ENCODE results near the gene SPOCK2.
"Not testable (repeated sequence)": the region's sequence is repeated elsewhere in the genome, so short reads cannot be mapped to it uniquely, and the experiment has no call there.

SPOCK2 gene, protein sequence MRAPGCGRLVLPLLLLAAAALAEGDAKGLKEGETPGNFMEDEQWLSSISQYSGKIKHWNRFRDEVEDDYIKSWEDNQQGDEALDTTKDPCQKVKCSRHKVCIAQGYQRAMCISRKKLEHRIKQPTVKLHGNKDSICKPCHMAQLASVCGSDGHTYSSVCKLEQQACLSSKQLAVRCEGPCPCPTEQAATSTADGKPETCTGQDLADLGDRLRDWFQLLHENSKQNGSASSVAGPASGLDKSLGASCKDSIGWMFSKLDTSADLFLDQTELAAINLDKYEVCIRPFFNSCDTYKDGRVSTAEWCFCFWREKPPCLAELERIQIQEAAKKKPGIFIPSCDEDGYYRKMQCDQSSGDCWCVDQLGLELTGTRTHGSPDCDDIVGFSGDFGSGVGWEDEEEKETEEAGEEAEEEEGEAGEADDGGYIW

GRCh38 chr10:72087969-72088888, at the start of gene SPOCK2:
SPOCK2 (minus strand) TSS chr10:72088551; CDS start chr10:72088328, 223 bp downstream.
- ChIA-PET POLR2A (ENCODE audit: low non-redundant PET) (no interaction called here), CTCF (no interaction called here)
- no peak within 1 kb of the TSS for H3K27ac ChIP-seq
- TF ChIP-seq, protein P1, sequence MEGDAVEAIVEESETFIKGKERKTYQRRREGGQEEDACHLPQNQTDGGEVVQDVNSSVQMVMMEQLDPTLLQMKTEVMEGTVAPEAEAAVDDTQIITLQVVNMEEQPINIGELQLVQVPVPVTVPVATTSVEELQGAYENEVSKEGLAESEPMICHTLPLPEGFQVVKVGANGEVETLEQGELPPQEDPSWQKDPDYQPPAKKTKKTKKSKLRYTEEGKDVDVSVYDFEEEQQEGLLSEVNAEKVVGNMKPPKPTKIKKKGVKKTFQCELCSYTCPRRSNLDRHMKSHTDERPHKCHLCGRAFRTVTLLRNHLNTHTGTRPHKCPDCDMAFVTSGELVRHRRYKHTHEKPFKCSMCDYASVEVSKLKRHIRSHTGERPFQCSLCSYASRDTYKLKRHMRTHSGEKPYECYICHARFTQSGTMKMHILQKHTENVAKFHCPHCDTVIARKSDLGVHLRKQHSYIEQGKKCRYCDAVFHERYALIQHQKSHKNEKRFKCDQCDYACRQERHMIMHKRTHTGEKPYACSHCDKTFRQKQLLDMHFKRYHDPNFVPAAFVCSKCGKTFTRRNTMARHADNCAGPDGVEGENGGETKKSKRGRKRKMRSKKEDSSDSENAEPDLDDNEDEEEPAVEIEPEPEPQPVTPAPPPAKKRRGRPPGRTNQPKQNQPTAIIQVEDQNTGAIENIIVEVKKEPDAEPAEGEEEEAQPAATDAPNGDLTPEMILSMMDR (conservative IDR thresholded peaks at IDR 0.05; ENCODE audit: low read depth), result no peak
- DNase-seq (ENCODE audit: low spot score), result no peak

- H3K27ac ChIP-seq, result no peak overlapping the region
- no peak for DNase-seq (ENCODE audit: low spot score)
- CTCF ChIA-PET, result interaction anchor here (1.0 kb wide), 1 partner anchor 11 kb away, joined by 3 read pairs; no protein-coding TSS in a partner anchor
- POLR2A ChIA-PET (ENCODE audit: low non-redundant PET), result no interaction called here
- TF ChIP-seq, protein P1 (conservative IDR thresholded peaks at IDR 0.05; ENCODE audit: low read depth), result no peak
Observed at GRCh38 chr10:72137583-72137982, 49.2 kb upstream of the SPOCK2 start.

DNA sequence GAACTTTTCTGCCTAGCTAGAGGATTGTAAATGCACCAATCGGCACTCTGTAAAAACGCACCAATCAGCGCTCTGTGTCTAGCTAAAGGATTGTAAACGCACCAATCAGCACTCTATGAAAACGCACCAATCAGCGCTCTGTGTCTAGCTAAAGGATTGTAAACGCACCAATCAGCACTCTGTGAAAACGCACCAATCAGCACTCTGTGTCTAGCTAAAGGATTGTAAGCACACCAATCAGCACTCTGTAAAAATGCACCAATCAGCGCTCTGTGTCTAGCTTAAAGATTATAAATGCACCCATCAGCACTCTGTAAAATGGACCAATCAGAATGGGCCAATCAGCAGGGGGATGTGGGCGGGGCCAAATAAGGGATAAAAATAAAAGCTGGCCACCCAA, 47.9 kb upstream of the SPOCK2 start:
- CTCF ChIA-PET, result interaction anchor here (1.0 kb wide), 1 partner anchor 10 kb away, joined by 3 read pairs; no protein-coding TSS in a partner anchor
- H3K27ac ChIP-seq; DNase-seq (ENCODE audit: low spot score); POLR2A ChIA-PET (ENCODE audit: low non-redundant PET): not testable (repeated sequence)

DNA sequence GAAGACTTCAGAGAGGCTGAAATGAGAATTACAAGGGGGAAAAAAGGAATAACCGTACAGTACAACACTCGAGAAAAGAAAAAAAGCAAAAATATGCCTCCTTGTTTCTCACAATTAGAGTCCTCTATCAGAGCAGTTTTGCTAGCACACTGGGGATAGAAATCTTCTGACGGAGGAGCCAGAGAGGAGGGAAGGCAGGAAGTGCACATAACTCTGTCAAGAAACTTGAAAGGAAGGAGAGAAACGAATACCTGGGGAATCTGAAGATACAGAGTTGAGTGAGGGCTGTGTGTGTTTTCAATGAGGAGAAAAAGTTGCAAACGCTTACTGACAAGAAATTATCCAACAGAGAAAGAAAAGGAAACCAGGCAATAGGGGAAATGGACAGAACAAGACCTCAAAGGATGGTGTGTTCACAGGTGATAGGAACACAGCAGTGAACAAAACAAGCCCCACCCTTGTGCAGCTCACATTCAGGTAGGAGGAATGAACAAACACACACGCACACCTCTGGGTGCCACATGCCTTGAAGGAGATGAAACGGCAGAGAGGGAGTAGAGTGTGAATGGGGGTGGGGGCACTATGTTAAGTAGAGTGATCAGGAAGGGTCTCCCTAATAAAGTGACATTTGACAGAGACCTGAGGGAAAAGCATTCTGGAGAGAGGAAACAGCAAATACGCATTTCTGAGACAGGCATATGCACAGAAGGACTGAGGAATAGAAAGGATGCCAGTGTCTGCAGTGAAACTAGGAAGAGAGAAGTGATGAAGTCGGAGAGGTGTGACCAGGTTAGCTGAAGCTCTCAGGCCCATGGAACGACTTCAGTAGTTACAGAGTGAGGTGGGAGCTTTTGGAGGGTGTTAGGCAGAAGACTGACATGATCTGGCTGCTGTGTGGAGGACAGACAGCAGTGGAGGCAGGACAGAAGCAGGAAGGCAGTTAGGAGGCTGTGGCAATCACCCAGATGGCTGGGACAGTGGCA, 46.7 kb upstream of the SPOCK2 start:
- TF ChIP-seq, protein P1 (conservative IDR thresholded peaks at IDR 0.05; ENCODE audit: low read depth), result no peak
- H3K27ac ChIP-seq, result no peak overlapping the region
- DNase-seq (ENCODE audit: low spot score), result no peak
- POLR2A ChIA-PET (ENCODE audit: low non-redundant PET), result no interaction called here
- CTCF ChIA-PET, result interaction anchor here (1.0 kb wide), 1 partner anchor 9 kb away, joined by 3 read pairs; no protein-coding TSS in a partner anchor

DNA sequence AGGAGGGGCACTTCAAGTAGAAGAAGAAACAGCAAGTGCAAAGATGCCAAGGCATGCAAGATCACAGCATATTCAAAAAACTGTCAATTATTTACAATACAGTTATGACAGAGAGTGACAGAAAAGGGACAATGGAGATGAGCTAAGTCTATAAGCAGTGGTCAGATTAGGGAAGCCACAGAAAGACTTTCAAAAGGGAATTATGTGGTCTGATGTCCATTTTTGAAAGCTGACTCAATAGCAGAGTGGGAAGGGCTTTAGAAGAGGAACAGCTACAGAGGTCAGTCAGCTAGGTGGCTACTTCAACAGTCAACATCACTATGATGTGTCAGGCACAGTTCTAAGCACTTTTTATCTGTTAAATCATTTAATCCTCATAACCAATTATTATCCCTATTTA, 45.2 kb upstream of the SPOCK2 start:
- DNase-seq (ENCODE audit: low spot score), result no peak
- CTCF ChIA-PET, result interaction anchor here (0.6 kb wide), 1 partner anchor 87 kb away, joined by 7 read pairs; no protein-coding TSS in a partner anchor

GRCh38 chr10:72132854-72133253, 44.5 kb upstream of the SPOCK2 start:
- POLR2A ChIA-PET (ENCODE audit: low non-redundant PET), result interaction anchor here (0.7 kb wide), 1 partner anchor 50 kb away, joined by 3 read pairs; no protein-coding TSS in a partner anchor
- DNase-seq (ENCODE audit: low spot score), result no peak

More for the DNA sequence above, 45.2 kb upstream of the SPOCK2 start:
- POLR2A ChIA-PET (ENCODE audit: low non-redundant PET), result interaction anchor here (0.6 to 0.7 kb wide), 3 partner anchors 49 to 85 kb away, joined by 3 to 5 read pairs (median 3); no protein-coding TSS in a partner anchor
- TF ChIP-seq, protein P1 (conservative IDR thresholded peaks at IDR 0.05; ENCODE audit: low read depth), result no peak
- no peak overlapping the region for H3K27ac ChIP-seq

More at GRCh38 chr10:72132854-72133253, 44.5 kb upstream of the SPOCK2 start:
- no peak overlapping the region for H3K27ac ChIP-seq
- TF ChIP-seq, protein P1 (conservative IDR thresholded peaks at IDR 0.05; ENCODE audit: low read depth), result no peak
- CTCF ChIA-PET, result interaction anchor here (0.5 to 1.3 kb wide), 5 partner anchors 42 to 196 kb away, joined by 3 to 5 read pairs (median 4); no protein-coding TSS in a partner anchor

All from RWPE1 (cell line).